Measurements from ENCODE around the gene CRY2.
"Not testable (repeated sequence)": the region's sequence is repeated elsewhere in the genome, so short reads cannot be mapped to it uniquely, and the experiment has no call there.

The CRY2 gene

DNA sequence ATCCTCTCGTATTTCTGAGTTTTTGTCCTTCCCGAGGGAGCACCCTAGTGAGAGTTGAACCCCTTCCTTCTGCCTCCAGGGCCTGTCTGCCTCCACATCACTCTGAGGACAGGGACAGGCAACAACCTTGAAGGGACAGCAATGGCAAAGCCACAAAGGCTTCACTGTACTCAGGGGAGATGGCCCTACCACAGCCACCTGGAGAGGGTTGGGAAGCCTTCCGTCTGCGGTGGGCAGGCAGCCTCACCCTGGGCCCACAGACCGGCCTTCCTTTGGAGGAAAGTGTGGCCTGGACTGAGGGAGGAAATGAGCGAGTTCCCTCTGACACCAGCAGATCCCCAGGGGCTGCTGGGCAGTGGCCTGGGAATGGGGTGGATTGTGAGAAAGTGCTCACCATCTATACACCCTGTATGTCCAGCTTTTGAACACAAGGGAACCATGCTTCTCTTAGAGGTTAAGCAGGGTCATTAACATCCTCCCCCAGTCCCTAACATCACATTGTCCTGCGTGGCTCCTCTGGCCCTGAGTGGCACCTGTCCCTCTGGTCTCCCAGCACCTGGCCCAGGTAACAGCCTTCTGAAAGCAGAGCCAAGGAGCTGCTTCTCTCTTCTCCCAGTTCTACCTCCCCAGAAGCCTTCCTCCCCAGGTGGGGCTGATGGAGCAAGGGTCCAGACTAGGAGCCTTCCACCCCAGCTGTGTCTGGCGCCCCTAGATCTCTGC, 35.5 kb upstream of the CRY2 start:
- no peak for DNase-seq

DNA sequence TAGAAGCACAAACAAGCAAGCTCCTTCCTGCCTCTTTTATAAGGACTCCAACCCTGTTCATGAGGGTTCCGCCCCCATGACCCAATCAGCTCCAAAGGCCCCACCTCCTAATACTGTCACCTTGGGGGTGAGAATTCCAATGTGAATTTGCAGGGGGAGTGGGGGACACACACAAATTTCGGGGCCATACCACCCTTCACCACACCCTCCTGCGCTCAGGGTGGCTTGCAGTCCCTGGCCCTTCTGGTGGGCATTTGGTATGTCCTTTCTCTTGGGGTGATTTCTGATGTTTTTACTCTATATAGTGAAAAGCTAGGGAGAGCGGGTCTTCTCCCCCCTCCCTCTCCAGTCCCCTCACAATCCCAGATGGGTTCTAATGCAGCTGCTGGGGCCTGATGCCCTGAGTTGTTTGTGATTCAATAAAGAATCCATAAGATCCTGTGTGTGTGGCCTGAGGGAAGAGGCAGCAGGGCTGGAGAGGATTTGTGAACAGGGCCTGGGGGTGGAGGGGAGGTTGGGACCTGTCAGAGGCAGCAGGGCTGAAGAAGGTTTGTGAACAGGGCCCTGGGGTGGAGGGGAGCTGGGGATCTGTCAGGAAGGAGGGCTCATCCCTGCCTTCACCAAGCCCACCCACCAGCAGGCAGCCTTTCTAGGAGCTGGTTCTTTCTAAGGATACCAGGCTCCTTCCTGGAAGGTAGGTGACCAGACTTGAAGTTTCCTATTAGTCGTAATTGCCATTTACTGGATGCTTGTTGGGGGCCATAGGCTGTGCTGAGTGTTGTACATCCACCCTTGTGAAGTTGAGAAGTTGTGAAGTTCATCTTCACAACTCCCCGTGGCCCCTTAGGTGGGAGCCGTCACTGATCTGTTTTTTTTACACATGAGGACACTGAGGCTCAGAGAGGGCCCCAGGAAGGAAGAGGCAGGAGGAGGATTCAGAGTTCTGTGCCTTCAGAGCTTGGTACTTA, 34.4 kb upstream of the CRY2 start:
- no peak for DNase-seq

DNA sequence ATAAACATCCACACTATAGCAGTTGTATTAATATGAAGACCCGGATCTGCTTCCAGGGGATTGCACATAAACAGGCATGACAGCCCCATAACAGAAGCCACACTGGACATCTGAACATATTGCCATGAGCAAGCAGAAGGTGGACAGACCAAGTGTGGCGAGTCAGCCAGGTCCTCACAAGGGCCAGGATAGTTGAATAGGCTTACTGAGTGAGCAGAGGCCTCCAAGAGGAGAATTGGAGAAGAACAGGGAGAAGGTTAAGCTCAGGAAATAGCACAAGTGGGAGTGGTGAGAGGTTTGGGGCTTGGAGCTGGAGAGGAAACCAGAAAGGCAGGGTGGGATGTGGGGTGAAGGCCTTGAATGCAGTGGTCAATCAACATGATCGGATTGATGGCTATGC, 31.5 kb upstream of the CRY2 start:
- DNase-seq, result peak; percentile 14

DNA sequence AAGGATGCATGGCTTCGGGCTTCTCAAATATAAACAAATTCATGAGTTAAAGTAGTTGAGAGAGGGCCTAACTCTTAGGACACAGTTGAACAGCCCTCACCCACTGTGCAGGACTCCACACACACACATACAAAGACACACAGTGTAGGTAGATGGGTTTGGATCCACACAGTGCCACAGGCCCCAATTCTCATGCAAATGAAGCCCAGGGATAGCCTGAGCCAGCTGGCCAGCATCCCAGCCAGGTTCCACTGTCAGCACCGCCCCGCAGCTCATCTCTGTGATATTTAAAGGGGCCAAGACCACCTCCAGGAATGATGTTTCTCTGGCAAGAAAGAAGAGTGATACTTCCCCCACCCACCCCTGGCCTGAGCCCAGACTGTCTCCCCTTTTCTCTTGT, 30.7 kb upstream of the CRY2 start:
- no peak for DNase-seq

DNA sequence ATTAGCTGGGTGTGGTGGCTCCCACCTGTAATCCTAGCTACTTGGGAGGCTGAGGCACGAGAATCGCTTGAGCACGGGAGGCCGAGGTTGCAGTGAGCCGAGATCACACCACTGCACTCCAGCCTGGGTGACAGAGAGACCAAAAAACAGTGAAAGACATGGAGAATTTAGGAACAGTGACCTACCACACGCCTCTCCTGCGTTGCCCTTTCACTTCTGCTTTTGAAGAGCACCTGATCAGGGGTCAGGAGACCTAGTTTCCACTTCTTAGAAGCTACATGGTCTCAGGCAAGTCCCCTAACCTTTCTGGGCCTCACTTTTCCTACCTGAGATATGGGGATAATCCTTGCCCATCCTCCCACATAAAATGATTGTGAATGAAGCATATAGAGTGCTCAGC, 30.1 kb upstream of the CRY2 start:
- DNase-seq, result no peak

DNA sequence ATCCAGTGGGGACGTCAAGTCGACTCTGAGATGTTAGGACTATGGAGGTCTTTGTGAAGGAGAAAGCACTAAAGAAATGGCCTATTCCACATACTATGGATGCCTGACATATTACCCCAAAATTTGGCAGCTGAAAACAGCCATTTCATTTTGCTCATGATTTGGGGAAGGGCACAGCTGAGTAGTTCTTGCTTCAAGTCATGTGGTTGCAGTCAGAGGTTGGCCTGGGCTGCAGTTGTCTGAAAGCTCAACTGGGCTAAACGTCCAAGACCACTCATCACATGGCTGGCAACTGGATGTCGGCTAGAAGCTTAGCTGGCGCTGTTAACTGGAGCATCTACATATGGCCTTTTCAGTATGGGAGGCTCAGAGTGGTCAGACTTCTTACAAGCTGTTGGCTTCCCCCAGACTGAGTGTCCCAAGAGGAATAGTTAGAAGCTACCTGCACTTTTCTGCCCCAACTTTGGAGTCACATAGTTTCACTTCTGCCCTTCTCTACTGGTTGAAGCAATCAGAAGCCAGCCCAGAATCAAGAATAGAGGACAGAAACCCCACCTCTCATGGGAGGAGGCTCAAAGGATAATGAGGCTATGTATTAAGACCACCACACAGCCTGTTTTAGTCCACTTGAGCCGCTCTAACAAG, 28.2 kb upstream of the CRY2 start:
- DNase-seq, result no peak

DNA sequence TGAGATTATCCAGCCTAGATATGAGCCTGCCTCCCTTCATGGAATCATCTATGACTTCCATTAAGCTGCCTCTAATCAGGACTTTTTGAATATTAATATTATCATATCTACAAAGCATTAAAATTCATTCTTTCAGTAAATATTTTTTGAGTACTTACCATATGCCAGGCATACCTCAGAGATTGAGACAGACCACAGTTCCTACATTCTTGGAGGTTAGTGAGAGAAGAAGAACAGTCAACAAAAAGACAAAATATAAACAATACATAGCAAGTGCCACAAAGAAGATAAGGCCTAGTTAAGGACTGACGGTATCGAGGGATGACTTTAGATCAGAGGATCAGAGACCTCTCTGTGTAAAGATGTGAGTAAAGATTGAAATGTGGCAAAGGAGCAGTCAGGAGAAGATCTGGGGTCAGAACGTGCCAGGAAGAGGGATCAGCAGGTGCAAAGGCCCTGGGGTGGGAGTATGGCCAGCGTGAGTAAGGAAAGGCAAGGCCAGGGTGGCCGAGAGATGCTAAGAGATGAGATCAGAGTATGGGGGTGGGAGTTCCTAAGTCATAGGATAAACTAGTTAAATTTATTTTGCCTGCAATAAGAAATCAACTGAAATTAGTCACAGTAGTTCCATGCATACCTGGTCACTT, 26.9 kb upstream of the CRY2 start:
- DNase-seq, result no peak

DNA sequence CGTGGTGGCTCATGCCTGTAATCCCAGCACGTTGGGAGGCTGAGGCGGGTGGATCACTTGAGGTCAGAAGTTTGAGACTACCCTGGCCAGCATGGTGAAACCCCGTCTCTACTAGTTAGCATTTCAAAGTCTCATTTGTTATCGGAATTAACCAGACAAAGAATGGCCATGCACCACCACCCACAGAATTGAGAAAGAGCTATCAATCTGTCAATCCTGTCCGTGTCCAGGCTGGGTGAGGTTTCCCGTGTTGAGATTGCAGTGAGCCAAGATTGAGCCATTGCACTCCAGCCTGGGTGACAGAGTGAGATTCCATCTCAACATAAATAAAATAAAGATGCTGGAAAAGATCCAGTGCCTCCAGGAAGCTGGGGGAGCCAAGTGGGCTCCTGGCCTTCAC, 20.8 kb upstream of the CRY2 start:
- DNase-seq, result not testable (repeated sequence)

DNA sequence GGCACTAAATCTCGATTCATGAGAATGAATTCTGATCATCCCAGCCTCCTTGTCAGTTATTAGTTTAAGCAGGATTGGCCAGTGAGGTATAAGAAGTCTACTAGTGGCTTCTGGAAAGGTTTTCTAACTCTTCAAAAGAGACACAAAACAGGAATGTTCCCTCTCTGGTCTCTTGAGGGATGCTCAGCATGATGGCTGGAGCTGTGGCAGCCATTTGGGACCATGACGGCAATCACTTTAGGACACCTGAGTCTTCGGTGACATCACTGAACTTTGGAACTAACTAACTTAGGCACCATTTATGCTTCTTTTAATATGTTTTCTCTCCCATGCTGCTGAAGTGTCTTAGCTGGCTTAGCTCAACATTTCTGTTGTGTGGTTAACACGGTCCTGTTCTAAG, 20.2 kb upstream of the CRY2 start:
- no peak for DNase-seq

DNA sequence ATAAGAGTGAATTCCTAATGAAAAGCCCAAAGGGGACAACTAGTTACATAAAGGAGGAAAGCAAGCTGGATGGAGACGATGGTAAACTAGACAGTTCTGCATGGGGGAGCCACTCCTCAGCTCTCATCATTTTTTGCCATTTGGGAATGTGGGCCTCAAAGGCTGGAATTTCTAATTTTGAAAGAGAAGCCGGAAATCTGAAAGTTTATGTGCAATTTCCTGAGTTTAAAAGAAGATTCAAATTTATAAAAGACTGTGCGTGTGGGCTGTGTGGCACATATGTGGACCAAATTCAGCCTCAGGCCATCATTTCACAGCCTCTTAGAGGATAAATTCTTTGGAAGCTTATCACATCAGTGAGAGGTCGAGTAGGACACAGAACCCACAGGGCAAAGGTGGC, 18.3 kb upstream of the CRY2 start:
- no peak for DNase-seq

DNA sequence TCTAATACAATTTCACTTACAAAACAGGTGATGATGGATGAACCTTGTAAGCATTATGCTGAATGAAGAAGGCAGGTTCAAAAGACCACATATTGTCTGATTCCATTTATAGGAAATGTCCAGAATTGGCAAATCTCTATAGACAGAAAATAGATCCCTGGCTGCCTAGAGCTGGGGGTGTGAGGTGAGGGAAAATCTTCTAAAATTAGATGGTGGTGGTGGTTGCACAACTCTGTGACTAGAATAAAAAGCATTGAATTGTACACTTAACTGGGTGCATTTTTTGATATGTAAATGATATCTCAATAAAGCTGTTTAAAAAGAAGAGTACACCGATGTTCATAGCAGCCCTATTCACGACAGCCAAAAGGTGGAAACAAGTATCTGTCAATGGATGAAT, 16.7 kb upstream of the CRY2 start:
- no peak for DNase-seq

DNA sequence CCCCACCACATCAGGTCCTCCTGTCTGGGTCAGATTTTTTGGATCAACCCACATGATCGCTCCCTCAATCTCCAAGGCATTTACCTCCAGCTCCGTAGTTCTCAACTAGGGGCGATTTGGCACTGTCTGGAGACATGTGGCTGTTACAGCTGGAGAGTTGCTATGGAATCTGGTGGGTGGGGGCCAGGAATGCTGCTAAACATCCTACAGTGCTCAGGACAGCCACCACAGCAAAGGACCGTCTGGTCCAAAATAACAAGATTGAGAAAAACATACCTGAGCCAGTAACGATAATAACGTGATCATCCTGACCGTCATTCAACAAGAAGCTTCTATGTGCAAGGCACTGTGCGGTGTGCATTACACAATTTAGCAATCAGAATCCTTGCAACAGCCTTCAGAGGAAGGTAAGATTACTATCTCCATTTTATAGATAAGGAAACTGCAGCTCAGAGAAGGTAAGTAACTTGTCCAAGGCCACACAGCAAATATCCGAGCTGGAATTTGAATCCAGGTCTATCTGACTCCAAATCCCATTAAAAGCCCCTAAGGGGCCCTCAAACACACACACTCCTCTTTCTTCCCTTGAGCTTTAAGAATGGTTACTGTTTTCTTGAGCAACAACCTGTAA, 14.3 kb upstream of the CRY2 start:
- DNase-seq, result no peak

DNA sequence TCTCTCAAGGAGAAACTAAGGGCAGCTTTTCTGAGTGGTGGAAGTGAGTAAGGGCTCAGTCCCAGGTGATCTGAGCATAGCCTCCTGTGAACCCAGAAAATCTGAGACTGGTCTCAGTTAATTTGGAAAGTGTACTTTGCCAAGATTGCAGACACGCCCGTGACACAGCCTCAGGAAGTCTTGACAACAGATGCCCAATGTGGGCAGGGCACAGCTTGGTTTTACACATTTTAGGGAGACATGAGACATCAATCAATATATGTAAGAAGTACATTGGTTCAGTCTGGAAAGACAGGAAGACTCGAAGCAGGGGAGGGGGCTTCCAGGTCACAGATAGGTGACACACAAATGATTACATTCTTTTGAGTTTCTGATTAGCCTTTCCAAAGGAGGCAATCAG, 13.5 kb upstream of the CRY2 start:
- no peak for DNase-seq

DNA sequence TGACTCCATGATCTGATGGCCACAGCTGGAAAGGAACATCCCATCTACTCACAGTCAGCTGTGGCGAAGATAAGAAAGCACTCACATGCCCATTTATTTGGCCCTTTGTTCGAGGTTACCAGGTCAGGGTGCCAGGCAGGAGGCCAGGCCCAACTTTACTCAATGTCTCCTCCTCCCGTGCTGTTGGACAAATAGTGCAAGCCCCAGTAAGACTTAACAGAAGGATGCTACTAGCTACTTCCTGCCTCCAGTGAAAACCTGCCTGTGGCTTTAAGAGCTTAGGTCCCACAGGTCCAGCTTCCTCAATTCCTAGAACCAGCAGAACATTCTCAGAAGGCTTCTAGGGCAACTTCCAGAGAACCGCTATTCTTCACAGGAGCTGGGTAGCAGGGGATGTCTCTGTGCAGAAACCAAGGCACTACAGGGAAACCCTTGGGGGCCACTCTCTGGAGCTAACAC, 12.9 kb upstream of the CRY2 start:
- DNase-seq, result no peak

DNA sequence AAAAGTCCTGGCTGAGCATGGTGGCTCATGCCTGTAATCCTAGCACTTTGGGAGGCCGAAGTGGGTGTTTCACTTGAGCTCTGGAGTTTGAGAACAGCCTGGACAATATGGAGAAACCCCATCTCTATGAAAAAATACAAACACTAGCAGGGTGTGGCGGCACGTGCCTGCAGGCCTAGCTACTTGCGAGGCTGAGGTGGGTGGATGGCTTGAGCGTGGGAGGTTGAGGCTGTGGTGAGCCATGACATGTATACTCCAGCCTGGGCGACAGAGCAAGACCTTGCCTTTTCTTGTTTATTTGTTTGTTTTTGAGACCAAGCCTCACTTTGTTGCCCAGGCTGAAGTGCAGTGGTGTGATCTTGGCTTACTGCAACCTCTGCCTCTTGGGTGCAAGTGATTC, 8.1 kb upstream of the CRY2 start:
- no peak for DNase-seq

DNA sequence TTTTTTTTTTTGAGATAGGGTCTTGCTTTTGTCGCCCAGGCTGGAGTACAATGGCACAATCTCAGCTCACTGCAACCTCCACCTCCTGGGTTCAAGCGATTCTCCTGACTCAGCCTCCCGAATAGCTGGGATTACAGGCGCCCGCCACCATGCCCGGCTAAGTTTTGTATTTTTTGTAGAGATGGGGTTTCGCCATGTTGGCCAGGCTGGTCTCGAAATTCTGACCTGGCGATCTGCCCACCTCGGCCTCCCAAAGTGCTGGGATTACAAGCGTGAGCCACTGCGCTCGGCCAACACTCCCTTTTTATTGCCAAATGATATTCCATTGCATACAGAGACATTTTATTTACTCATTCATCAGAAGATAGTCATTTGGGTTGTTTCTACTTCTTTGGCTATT, 7.0 kb upstream of the CRY2 start:
- not testable (repeated sequence) for DNase-seq

DNA sequence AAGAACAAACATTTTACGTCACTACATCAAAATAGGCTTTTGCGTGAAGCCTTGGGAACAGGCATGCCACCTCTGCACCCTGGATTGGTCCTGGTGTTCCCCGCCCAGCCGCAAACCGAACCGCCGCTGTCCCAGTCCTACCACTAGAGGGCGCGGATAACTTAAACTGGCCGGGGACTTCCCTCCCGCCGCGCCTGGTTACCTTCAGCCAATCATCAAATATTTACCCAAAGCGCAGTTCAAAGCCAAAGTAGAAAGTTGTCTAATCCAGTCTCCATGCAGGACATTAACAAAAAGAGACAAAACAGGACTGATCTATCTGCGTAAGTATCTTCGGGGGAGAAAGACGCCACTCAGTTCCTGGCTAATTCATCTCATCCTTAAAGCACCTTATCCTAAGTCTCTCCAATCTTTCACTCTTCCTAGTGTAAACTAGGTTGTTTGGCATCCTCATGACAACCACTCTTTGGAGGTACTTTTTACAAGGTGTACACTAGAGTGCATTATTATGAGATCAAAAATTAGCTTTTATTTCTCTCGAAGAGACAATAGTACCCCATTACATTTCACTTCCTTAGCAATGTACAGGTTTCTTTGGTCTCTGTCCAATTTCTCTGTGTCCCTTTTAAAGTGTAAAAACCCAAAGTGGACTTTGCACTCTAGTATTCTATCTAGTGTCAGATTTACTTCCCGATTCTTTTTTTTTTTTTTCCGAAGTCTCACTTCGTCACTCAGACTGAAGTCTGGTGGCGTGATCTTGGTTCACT, 3.9 kb upstream of the CRY2 start:
- DNase-seq, result peak; percentile 83

DNA sequence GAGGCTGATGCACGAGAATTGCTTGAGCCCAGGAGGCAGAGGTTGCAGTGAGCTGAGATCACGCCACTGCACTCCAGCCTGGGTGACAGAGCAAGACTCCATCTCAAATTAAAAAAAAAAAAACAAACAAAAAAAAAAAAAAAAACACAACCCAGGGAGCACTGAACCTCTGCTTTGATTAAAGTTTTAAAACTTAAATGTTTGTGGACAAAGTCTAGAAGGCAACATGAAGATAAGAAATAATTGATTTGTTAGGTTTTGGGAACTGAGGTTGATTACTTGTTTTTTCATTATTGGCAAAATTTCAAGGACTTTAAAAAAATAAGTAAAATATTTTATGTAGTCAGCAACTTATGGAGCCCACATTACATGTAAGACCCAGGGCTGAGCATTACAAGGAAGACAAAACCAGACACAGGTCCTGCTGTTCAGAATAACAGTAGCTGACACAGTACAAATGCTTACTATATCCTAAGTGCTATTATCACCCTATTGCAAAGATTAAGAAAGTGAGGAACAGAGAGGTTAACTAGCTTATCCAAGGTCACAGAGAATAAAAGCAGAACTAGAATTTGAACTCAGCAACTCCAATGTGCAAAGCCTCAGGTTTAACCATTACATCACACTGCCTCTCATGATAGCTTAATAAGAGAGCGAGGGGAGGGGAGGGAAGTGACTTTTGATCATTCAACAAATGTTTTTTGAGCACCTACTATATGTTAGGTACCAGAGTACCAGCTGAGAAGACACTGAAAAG, 2.3 kb upstream of the CRY2 start:
- no peak for DNase-seq

DNA sequence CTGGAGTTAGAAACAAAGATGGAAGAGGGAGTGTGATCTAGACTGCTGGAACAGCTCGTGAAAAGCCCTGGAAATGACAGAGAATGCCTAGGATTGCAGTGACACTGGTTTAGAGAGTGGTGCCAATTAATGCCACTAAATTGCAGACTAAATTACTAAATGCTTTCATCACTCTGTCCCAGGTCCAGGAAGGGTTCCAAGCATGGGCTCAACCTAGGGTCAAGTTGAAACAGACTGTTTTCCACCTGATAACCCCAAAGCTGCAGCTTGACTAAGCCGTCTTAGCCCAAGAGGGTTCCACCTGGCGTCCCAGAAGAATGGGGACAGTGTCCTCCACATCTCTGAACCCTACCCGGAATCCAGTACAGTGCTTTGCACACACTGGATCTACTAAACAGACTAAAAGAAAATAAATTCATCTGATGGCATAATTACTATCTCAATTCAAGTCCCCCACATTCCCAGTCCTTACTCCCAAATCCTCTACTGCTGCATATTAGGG, 1.1 kb upstream of the CRY2 start:
- DNase-seq, result no peak

DNA sequence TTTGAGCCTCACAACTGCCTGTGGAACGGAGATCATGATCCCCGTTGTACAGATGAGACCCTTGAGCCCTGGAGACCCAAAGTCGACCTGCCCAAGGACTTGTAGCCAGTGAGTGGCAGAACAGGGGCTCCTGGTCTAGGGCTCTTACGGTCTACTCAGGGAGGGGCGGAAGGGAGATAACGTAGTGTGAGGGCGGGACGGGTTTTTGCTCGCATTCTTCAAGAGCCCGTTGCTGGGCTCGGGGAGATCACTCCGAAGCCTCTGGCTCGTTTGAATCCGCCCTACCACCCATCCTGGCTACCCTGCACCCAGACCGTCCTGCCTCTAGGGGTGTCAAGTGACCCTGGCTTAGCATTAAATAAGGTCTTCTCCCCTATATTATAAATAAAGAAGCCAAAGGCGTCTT, 639 bp downstream of the CRY2 start:
- peak; percentile 64 for DNase-seq

DNA sequence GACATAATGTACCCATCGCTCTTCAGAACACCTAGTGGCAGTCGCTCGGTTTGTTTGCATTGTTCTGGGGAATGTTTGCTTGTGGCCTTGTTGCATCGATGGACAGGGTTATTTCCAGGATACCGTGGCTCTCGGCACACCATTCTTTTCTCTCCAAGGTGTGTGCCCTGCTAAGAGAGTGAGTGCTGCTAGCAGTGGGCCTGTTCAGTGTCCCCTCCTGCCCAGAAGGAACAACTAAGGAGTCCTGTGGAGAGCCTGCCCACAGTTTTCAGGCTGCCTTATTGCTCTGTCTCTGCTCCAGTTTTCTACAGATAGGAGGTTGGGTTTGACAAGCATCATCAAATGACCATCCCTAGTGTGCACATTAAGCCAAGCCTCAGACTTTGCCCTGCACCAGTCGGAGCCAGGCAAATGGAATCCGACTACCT, 1.4 kb downstream of the CRY2 start:
- no peak for DNase-seq
